ENCODE results near the gene NFIB. TPM values are rescaled to one million over a fixed set of nuclear protein-coding genes. Genes with fewer than 3 reads are reported as not detected.
A peak's percentile ranks its signal among the peaks of the same experiment; 100 is the strongest.

The NFIB gene
- total RNA-seq, 1 donor from 2014 or later = 0.30 TPM

DNA sequence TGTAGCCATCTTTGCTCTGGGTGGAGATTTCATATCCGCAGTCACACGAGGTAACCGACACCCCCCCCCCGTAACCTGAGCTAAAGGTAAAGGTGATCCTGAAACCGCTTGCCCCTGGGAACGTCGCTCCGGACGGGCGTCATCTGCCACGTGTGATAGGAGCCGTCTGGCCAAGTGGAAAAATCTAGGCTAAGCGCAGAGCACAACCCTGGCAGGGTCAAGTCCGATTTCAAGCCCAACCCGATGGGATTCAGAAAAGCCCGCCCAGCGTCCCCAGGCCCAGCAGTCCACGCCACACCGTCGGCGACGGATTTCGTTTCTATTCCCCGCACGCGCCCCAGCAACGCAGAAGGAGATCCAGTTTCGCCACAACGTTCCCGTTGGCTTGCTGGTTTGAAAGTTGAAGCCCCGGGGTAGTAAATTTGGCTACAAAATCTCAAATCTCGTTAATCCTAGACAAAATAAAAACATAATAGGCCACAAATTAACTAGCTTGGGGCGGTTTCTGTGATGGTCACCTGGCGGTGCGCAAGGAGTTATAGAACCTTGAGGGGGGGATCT is 32.4 kb upstream of the NFIB start:
- Histone ChIP-seq H3K4me3 (peak overlapping the region; percentile 46), H2AFZ (replicated peaks) (no peak overlapping the region), H3K9me3 (ENCODE audit: low read depth) (no peaks in the 10 kb centered on the region), H3K4me2 (peak overlapping the region; percentile 76), H3K27ac (no peak overlapping the region), H3F3A (ENCODE audit: low read depth) (peaks cover 31% of the 10 kb centered on the region), H3K9ac (no peak overlapping the region), H4K20me1 (ENCODE audit: low read depth) (peaks cover 47% of the 10 kb centered on the region), H3K36me3 (no peaks in the 10 kb centered on the region), H3K27me3 (peaks cover 100% of the 10 kb centered on the region), H3K4me1 (peaks cover 63% of the 10 kb centered on the region), H3K79me2 (ENCODE audit: low read depth) (no peaks in the 10 kb centered on the region)
- no peak overlapping the region for H3K27ac Mint-ChIP-seq
- TF ChIP-seq EZH2phosphoT487 (IDR thresholded peaks at IDR 0.05) (peak; percentile 9), EZH2 (IDR thresholded peaks at IDR 0.05) (peak; percentile 82)
- TF ChIP-seq, protein P1, sequence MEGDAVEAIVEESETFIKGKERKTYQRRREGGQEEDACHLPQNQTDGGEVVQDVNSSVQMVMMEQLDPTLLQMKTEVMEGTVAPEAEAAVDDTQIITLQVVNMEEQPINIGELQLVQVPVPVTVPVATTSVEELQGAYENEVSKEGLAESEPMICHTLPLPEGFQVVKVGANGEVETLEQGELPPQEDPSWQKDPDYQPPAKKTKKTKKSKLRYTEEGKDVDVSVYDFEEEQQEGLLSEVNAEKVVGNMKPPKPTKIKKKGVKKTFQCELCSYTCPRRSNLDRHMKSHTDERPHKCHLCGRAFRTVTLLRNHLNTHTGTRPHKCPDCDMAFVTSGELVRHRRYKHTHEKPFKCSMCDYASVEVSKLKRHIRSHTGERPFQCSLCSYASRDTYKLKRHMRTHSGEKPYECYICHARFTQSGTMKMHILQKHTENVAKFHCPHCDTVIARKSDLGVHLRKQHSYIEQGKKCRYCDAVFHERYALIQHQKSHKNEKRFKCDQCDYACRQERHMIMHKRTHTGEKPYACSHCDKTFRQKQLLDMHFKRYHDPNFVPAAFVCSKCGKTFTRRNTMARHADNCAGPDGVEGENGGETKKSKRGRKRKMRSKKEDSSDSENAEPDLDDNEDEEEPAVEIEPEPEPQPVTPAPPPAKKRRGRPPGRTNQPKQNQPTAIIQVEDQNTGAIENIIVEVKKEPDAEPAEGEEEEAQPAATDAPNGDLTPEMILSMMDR (IDR thresholded peaks at IDR 0.05) = no peak
- H3K27me3 Mint-ChIP-seq (ENCODE audit: insufficient read depth, low read depth) = peaks cover 57% of the 10 kb centered on the region
- DNase-seq (ENCODE audit: low spot score) = peak; percentile 47
- no peaks in the 10 kb centered on the region for H3K9me3 Mint-ChIP-seq
- peak overlapping the region; percentile 86 for H3K4me3 Mint-ChIP-seq
- H3K36me3 Mint-ChIP-seq = no peaks in the 10 kb centered on the region
- peaks cover 34% of the 10 kb centered on the region for H3K4me1 Mint-ChIP-seq

DNA sequence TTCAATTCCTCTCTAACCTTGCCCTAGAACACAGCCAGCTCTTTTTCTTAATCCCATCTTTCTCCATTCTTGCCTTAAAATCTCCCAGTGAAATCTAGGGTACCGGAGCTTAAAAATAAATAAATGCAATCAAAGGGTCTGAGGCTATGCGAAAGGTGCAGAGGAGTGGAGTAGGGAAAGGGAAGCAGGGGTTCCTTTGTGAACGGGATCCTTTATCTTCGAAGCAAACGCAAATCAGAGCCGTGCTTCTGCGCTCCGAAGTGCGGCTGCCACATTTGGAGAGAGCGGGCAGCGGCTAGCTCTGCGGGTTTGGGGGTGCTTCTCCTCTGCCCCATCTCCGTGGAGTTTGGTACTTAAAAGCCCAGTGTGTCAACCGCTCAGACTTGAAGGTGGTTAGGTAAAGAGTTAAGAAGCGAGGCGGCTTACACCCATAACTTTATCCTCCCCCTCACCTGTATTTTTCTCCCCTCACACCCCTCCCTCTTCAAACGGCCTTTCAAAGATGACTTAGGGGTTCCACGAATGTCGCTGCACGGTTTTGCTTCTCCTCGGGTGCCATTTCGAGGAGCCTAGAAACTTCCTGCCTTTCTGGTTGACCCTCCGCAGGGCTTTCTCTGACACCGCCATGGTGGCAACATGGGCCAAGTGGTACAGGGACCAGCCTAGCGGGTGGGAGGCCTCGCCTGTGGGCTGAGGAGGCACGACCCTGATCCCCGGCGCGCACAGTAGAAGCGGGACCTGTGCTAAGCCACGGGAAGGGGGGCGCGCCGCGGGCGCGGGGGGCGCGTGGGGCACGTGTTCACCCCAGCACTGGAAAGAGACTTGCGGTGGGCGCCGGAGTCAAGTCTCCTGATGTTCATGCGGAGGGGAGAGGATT is 31.7 kb upstream of the NFIB start:
- H3K27me3 Mint-ChIP-seq (ENCODE audit: insufficient read depth, low read depth) = peaks cover 51% of the 10 kb centered on the region
- no peak overlapping the region for H2AFZ ChIP-seq (replicated peaks)
- peaks cover 44% of the 10 kb centered on the region for H4K20me1 ChIP-seq (ENCODE audit: low read depth)
- DNase-seq (ENCODE audit: low spot score) = peak; percentile 70
- H3K27ac Mint-ChIP-seq = no peak overlapping the region
- no peak overlapping the region for H3K27ac ChIP-seq
- peaks cover 31% of the 10 kb centered on the region for H3F3A ChIP-seq (ENCODE audit: low read depth)
- no peak overlapping the region for H3K9ac ChIP-seq
- peak overlapping the region; percentile 86 for H3K4me3 Mint-ChIP-seq
- TF ChIP-seq, protein P1 (IDR thresholded peaks at IDR 0.05) = no peak
- TF ChIP-seq EZH2phosphoT487 (IDR thresholded peaks at IDR 0.05) (peak; percentile 77), EZH2 (IDR thresholded peaks at IDR 0.05) (peak; percentile 87)
- H3K4me3 ChIP-seq = peak overlapping the region; percentile 46
- H3K9me3 ChIP-seq (ENCODE audit: low read depth) = no peaks in the 10 kb centered on the region
- peaks cover 63% of the 10 kb centered on the region for H3K4me1 ChIP-seq
- H3K9me3 Mint-ChIP-seq = no peaks in the 10 kb centered on the region
- H3K27me3 ChIP-seq = peaks cover 100% of the 10 kb centered on the region
- H3K36me3 ChIP-seq = no peaks in the 10 kb centered on the region
- H3K36me3 Mint-ChIP-seq = no peaks in the 10 kb centered on the region
- H3K4me2 ChIP-seq = peak overlapping the region; percentile 76
- H3K4me1 Mint-ChIP-seq = peaks cover 33% of the 10 kb centered on the region
- H3K79me2 ChIP-seq (ENCODE audit: low read depth) = no peaks in the 10 kb centered on the region

DNA sequence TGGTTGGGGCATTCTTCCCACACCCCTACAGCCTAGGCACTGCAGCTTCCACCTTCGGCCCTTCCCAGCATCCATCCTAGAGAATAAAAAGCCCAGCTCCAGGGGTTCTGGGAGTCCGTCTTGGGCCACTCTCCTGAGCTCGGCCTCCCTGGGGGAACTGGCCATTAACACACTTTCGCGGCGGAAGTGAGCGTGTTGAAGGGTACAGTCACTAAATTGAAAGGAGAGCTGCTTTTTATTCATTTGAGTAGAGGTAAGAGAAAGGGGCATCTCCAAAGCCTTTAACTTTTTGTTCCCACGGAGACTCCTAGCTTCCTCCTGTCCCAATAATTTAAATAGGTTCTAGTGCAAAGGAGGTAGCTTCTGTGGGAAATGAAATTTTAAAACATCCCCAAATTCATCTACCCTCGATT is 31.0 kb upstream of the NFIB start:
- H4K20me1 ChIP-seq (ENCODE audit: low read depth) = peaks cover 41% of the 10 kb centered on the region
- Mint-ChIP-seq H3K4me3 (peak overlapping the region; percentile 86), H3K27ac (no peak overlapping the region), H3K4me1 (peaks cover 28% of the 10 kb centered on the region), H3K36me3 (no peaks in the 10 kb centered on the region), H3K9me3 (no peaks in the 10 kb centered on the region), H3K27me3 (ENCODE audit: insufficient read depth, low read depth) (peaks cover 45% of the 10 kb centered on the region)
- peak; percentile 58 for DNase-seq (ENCODE audit: low spot score)
- H3F3A ChIP-seq (ENCODE audit: low read depth) = peaks cover 31% of the 10 kb centered on the region
- H3K4me3 ChIP-seq = peak overlapping the region; percentile 46
- no peaks in the 10 kb centered on the region for H3K9me3 ChIP-seq (ENCODE audit: low read depth)
- H3K9ac ChIP-seq = no peak overlapping the region
- TF ChIP-seq EZH2 (IDR thresholded peaks at IDR 0.05) (no peak), EZH2phosphoT487 (IDR thresholded peaks at IDR 0.05) (no peak)
- TF ChIP-seq, protein P1 (IDR thresholded peaks at IDR 0.05) = no peak
- H3K4me2 ChIP-seq = peak overlapping the region; percentile 76
- H3K4me1 ChIP-seq = peaks cover 58% of the 10 kb centered on the region
- H3K79me2 ChIP-seq (ENCODE audit: low read depth) = no peaks in the 10 kb centered on the region
- peaks cover 100% of the 10 kb centered on the region for H3K27me3 ChIP-seq
- no peaks in the 10 kb centered on the region for H3K36me3 ChIP-seq
- H2AFZ ChIP-seq (replicated peaks) = no peak overlapping the region
- H3K27ac ChIP-seq = no peak overlapping the region
